Effector memory CD4-positive, alpha-beta T cell (primary cell): ENCODE results near the gene ADAMTS18.
"Not testable (repeated sequence)": the region's sequence is repeated elsewhere in the genome, so short reads cannot be mapped to it uniquely, and the experiment has no call there.

Source experiments
- DNase-seq, 3 donors: peaks; one replicate each; pipeline ENCODE4 v3.0.0-alpha.2; 2020
- H3K27ac ChIP-seq: 2 replicates; pipeline ENCODE4 v1.7.0; 2013; ENCODE audit warnings: mild to moderate bottlenecking, low read length, moderate library complexity; ENCODE audit not compliant: insufficient read depth, poor library complexity, severe bottlenecking
- H3K27me3 ChIP-seq: replicated peaks from 2 replicates; pipeline ENCODE4 v1.7.0; 2013; ENCODE audit warnings: mild to moderate bottlenecking, low read length; ENCODE audit not compliant: insufficient read depth, control insufficient read depth, poor library complexity, severe bottlenecking
- H3K36me3 ChIP-seq: 2 replicates; pipeline ENCODE4 v1.7.0; 2013; ENCODE audit warnings: mild to moderate bottlenecking, low read length, moderate library complexity; ENCODE audit not compliant: control insufficient read depth, insufficient read depth
- H3K4me1 ChIP-seq: 2 replicates; pipeline ENCODE4 v1.7.0; 2013; ENCODE audit warnings: low read length, mild to moderate bottlenecking; ENCODE audit not compliant: control insufficient read depth, insufficient read depth, poor library complexity, severe bottlenecking
- H3K4me3 ChIP-seq: 2 replicates; pipeline ENCODE4 v1.7.0; 2013; ENCODE audit warnings: low read length, low read depth, mild to moderate bottlenecking; ENCODE audit not compliant: insufficient read depth, poor library complexity, severe bottlenecking
- H3K9me3 ChIP-seq: 2 replicates; pipeline ENCODE4 v1.7.0; 2013; ENCODE audit warnings: mild to moderate bottlenecking, low read length, moderate library complexity; ENCODE audit not compliant: control insufficient read depth

Gene ADAMTS18

DNA sequence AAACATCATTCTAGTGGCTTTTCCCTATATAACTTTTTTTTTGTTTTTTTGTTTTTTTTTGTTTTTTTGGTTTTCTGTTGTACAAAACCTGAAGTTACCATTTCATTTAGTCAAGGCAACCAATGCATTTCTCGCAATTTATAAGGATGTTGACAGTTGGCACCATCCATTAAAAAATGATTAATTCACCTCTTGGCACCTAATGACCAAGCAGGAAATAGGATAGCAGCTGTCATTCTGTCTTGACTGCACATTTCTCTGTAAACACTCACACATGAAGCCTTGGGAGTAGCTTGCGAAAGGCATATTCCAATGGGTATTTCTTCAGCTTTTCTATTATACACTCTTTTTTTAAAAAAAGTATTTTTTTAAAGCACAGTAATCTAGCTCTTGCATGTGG is 158.2 kb downstream of the ADAMTS18 start:
- H3K27me3 ChIP-seq: no peaks in the 10 kb centered on the region
- H3K9me3 ChIP-seq: no peaks in the 10 kb centered on the region
- no peak for DNase-seq
- no peaks in the 10 kb centered on the region for H3K4me1 ChIP-seq
- no peaks in the 10 kb centered on the region for H3K36me3 ChIP-seq
- H3K27ac ChIP-seq: no peak overlapping the region
- no peak overlapping the region for H3K4me3 ChIP-seq

DNA sequence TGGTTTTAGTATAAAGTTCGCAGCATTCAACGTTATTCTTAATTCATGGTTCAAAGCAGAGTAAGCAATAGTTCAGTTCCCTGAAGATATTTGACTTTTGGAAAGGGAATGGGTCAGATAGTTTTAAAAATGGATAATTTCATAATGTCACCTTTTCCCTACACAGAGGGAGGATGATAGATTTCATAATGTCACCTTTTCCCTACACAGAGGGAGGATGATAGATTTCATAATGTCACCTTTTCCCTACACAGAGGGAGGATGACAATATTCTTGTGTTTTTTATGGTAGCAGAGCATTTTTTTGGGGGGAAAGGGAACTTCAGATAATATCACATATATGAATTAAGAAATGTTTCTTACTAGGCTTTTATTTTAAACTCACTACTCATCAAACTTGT is 159.5 kb downstream of the ADAMTS18 start:
- not testable (repeated sequence) for H3K27me3 ChIP-seq, H3K9me3 ChIP-seq, DNase-seq, H3K4me1 ChIP-seq, H3K4me3 ChIP-seq, H3K27ac ChIP-seq, H3K36me3 ChIP-seq

DNA sequence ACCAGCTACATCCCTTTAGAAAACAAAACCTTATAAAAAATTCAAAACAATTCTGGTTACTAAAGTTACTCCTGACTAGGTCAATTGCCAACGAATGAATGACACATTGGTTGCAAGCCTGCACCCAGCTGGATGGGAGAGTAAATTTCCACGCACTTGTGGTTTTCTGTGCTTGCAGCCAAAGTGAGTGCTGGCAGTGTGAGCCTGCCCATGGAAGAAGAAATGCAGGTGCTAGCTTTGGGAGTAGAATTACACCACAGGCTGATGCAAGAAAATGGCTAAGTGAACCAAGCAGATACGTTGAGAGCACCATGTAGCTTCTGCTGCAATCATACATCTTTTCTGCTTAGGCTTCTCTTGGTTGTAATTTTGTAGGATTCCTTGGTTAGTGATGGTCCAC is 161.0 kb downstream of the ADAMTS18 start:
- Histone ChIP-seq H3K4me3 (no peak overlapping the region), H3K36me3 (no peaks in the 10 kb centered on the region), H3K9me3 (no peaks in the 10 kb centered on the region), H3K27me3 (no peaks in the 10 kb centered on the region), H3K27ac (no peak overlapping the region), H3K4me1 (no peaks in the 10 kb centered on the region)
- DNase-seq: no peak

DNA sequence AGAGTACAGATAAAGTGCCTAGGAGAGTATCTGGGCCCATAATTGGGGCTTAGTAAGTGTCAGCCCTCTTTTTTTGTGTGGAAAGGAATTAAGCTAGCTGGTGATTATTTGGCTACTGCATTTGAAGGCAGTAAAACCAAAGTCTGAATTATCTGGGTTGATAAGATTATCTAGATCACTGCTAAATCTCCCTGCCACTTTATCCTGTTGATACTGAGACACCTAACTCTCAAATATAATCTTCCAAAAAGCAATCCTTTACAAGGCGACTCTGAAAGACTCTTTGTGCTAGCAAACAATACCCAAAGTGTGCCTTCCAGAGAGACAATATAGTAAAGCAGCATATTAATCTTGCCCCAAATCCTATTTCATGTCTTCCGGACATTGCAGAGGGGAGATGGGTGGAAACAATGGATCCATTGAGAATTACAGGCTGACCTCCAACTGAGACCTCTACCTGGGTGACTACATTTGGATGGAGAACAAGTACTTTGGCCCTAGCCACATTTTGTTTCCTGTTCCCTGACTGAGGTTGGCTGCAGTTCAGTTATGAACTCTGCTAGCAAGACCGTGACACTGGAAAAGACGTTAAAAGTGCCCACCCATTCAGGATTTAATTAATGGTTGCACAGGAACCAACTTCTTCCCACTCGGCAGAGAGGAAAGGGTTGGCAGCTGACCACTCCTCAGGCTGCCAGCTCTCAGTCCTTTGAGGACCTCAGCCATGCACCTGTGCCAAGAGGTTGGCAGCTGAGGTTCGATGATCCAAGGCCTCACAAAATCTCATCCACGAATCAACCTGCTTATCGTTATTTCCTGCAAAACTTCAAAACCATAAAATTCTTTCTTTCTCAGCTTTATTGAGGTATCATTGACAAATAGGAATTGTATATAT is 163.1 kb downstream of the ADAMTS18 start:
- no peaks in the 10 kb centered on the region for H3K9me3 ChIP-seq
- no peaks in the 10 kb centered on the region for H3K36me3 ChIP-seq
- no peaks in the 10 kb centered on the region for H3K4me1 ChIP-seq
- H3K27ac ChIP-seq: no peak overlapping the region
- no peak for DNase-seq
- no peaks in the 10 kb centered on the region for H3K27me3 ChIP-seq
- H3K4me3 ChIP-seq: no peak overlapping the region

DNA sequence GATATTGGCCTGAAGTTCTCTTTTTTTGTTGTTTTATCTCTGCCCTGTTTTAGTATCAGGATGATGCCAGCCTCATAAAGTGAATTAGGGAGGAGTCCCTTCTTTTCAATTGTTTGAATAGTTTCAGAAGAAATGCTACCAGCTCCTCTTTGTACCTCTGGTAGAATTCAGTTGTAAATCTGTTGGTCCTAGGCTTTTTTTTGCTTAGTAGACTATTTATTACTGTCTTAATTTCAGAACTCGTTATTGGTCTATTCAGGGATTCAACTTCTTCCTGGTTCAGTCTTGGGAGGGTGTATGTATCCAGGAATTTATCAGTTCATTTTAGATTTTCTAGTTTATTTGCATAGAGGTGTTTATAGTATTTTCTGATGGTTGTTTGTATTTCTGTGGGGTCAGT is 168.6 kb downstream of the ADAMTS18 start:
- H3K27me3 ChIP-seq, H3K9me3 ChIP-seq, H3K4me1 ChIP-seq, H3K36me3 ChIP-seq, DNase-seq, H3K4me3 ChIP-seq, H3K27ac ChIP-seq: not testable (repeated sequence)

DNA sequence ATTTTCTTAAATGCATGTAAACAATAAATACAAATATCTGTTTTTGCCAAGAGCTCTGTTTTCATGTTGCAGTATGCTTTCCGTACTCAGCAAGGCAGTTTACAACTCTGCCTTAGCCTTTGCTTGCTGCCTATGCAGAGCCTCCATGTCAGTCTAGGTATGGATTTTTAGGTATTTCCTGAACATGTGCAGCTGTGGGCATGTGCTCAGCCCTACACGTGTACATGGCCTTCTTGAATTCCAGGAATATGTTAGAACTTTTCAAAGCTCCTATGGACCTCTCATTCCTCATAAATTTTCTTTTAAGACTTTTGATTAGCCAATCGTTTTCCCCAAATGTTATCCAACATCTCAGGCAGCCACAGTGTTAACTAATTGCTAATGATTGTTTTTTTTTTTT is 171.9 kb downstream of the ADAMTS18 start:
- Histone ChIP-seq H3K27me3 (no peaks in the 10 kb centered on the region), H3K27ac (no peak overlapping the region), H3K4me3 (no peak overlapping the region), H3K9me3 (no peaks in the 10 kb centered on the region), H3K4me1 (no peaks in the 10 kb centered on the region), H3K36me3 (no peaks in the 10 kb centered on the region)
- no peak for DNase-seq

DNA sequence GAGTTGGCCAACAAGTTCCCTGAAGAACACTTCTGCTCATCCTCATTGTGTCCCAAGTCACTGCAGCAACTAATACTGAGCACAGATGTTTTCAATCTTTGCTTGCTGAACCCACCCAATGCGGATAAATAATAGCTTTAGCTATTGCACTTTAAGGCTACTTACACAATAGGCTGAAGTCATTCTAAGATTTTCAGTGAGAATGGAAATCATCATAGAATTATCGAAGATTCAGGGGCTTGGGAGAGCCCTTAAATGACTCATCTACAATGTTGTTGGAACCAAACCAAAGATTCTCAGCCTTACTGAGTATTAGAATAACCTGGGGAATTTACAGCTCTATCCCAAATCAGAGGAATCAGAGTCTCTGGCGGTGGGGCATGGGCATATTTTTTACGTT is 184.4 kb downstream of the ADAMTS18 start:
- H3K9me3 ChIP-seq: no peaks in the 10 kb centered on the region
- H3K4me3 ChIP-seq: no peak overlapping the region
- H3K36me3 ChIP-seq: no peaks in the 10 kb centered on the region
- DNase-seq: no peak
- no peaks in the 10 kb centered on the region for H3K4me1 ChIP-seq
- H3K27me3 ChIP-seq: no peaks in the 10 kb centered on the region
- H3K27ac ChIP-seq: no peak overlapping the region

DNA sequence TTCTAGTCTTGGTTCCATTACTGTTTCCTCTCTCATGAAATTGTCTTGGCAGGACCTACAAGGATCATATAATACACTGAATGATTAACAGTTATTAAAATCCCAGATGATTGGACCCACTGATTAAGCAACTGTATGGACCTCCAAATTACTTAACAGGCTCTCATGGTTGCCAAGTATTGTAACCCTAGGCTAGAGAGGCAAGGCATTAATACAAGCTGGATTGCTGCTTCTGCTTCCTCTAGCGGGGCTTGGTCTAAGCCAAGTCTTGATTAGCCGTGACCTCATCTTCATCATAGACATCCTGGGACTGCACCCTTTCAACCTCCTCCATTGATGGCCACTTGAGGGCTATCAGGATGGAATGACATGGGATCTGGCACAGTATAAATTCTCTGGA is 188.7 kb downstream of the ADAMTS18 start:
- no peak for DNase-seq
- H3K27ac ChIP-seq: no peak overlapping the region
- no peak overlapping the region for H3K4me3 ChIP-seq
- no peaks in the 10 kb centered on the region for H3K4me1 ChIP-seq
- no peaks in the 10 kb centered on the region for H3K36me3 ChIP-seq
- H3K9me3 ChIP-seq: no peaks in the 10 kb centered on the region
- no peaks in the 10 kb centered on the region for H3K27me3 ChIP-seq

DNA sequence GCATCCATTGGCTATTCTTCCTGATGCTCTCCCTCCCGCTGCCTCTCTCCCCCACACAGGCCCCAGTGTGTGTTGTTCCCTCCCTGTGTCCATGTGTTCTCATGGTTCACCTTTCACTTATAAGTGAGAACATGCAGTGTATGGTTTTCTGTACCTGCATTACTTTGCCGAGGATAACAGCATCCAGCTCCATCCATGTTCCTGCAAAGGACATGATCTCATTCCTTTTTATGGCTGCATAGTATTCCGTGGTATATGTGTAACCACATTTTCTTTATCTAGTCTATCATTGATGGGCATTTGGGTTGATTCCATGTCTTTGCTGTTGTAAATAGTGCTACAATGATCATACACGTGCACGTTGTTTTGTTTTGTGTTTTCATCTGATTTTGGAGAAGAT is 192.4 kb downstream of the ADAMTS18 start:
- H3K27ac ChIP-seq, H3K36me3 ChIP-seq, H3K4me1 ChIP-seq, DNase-seq, H3K27me3 ChIP-seq, H3K4me3 ChIP-seq, H3K9me3 ChIP-seq: not testable (repeated sequence)

DNA sequence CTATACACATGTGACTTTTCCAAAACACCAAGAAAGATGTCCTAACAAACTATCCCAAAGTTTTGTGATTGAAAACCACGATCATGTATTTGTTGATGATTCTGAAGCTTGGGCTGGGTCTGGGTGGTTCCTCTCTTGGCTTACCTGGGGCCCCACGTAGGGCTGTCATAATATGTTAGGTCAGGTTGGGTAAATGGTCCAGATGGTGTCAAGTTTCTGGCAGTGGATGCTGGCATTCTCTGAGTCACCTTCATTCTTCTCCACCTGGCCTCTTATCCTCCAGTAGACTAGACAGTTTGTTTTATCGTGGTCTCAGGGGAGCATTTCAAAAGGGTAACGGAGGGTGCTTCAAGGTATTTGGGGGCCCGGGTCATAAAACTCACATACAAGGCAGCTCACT is 196.2 kb downstream of the ADAMTS18 start:
- Histone ChIP-seq H3K27ac (no peak overlapping the region), H3K4me1 (peaks cover 3% of the 10 kb centered on the region)
- DNase-seq: no peak

More for the DNA sequence above, 196.2 kb downstream of the ADAMTS18 start:
- no peaks in the 10 kb centered on the region for H3K36me3 ChIP-seq
- H3K9me3 ChIP-seq: no peaks in the 10 kb centered on the region
- H3K27me3 ChIP-seq: no peaks in the 10 kb centered on the region
- no peak overlapping the region for H3K4me3 ChIP-seq
